GM19324 (cell line): ENCODE measurements around the gene C2orf80.
"Not testable (repeated sequence)": the region's sequence is repeated elsewhere in the genome, so short reads cannot be mapped to it uniquely, and the experiment has no call there.

Source experiments
- ATAC-seq: cut with Tn5 transposase; IDR thresholded peaks from one replicate; pipeline ENCODE4 v1.9.1; 2021; ENCODE audit warnings: mild to moderate bottlenecking, moderate library complexity; ENCODE audit not compliant: unreplicated experiment, low FRiP score

The C2orf80 gene

GRCh38 chr2:208189810-208190503 is at the start of gene C2orf80:
Gene C2orf80, minus strand, starts transcription at chr2:208190030. Its CDS starts 3,044 bp downstream, at chr2:208186986.
- no peak for ATAC-seq

GRCh38 chr2:208235860-208236259 is 46.0 kb upstream of the C2orf80 start:
- no peak for ATAC-seq

- no peak for ATAC-seq
Measured at GRCh38 chr2:208234786-208235185, 45.0 kb upstream of the C2orf80 start.

- no peak for ATAC-seq
Measured at GRCh38 chr2:208228476-208228875, 38.6 kb upstream of the C2orf80 start.

GRCh38 chr2:208227581-208228232 is 37.9 kb upstream of the C2orf80 start:
- no peak for ATAC-seq

GRCh38 chr2:208224802-208225201 is 35.0 kb upstream of the C2orf80 start:
- ATAC-seq, result no peak

- no peak for ATAC-seq
Measured at GRCh38 chr2:208222351-208222750, 32.5 kb upstream of the C2orf80 start.

- ATAC-seq, result not testable (repeated sequence)
Measured at GRCh38 chr2:208221873-208222272, 32.0 kb upstream of the C2orf80 start.

- ATAC-seq, result no peak
Measured at GRCh38 chr2:208210688-208211451, 21.0 kb upstream of the C2orf80 start.

- ATAC-seq, result no peak
Measured at GRCh38 chr2:208208335-208209085, 18.7 kb upstream of the C2orf80 start.

GRCh38 chr2:208207769-208208168 is 17.9 kb upstream of the C2orf80 start:
- no peak for ATAC-seq

GRCh38 chr2:208204166-208204565 is 14.3 kb upstream of the C2orf80 start:
- ATAC-seq, result no peak

GRCh38 chr2:208195531-208195930 is 5.7 kb upstream of the C2orf80 start:
- ATAC-seq, result no peak

GRCh38 chr2:208192611-208193236 is 2.9 kb upstream of the C2orf80 start:
- no peak for ATAC-seq

GRCh38 chr2:208189069-208189809 is 591 bp downstream of the C2orf80 start:
- no peak for ATAC-seq

- no peak for ATAC-seq
Measured at GRCh38 chr2:208186893-208187292, 2.9 kb downstream of the C2orf80 start.

GRCh38 chr2:208186465-208186864 is 3.4 kb downstream of the C2orf80 start:
- ATAC-seq, result no peak

GRCh38 chr2:208183972-208184705 is 5.7 kb downstream of the C2orf80 start:
- no peak for ATAC-seq

- ATAC-seq, result no peak
Measured at GRCh38 chr2:208183526-208183925, 6.3 kb downstream of the C2orf80 start.
